ACC112 (cell line): ENCODE data around the gene CRISPLD2.

Experiments
- H2AFZ ChIP-seq: fragments of 200-600 bp; sonication (generic); one replicate; pipeline ENCODE4 v1.6.0; 2017; ENCODE audit warnings: antibody characterized with exemption, low read length; ENCODE audit not compliant: unreplicated experiment
- H3K27ac ChIP-seq: fragments of 200-600 bp; sonication (generic); 2 replicates; pipeline ENCODE4 v1.5.1; 2014; ENCODE audit warnings: low read depth, mild to moderate bottlenecking, antibody characterized with exemption, low read length, moderate library complexity
- H3K27me3 ChIP-seq: fragments of 200-600 bp; sonication (generic); 2 replicates; pipeline ENCODE4 v1.6.1; 2014; ENCODE audit warnings: mild to moderate bottlenecking, antibody characterized with exemption, low read length, moderate library complexity, mixed read lengths; ENCODE audit not compliant: insufficient read depth
- H3K36me3 ChIP-seq: fragments of 200-600 bp; sonication (generic); 2 replicates; pipeline ENCODE4 v1.6.1; 2016; ENCODE audit warnings: mild to moderate bottlenecking, antibody characterized with exemption, low read length, moderate library complexity, mixed read lengths; ENCODE audit not compliant: insufficient read depth
- H3K4me1 ChIP-seq: fragments of 200-600 bp; sonication (generic); one replicate; pipeline ENCODE4 v1.6.1; 2016; ENCODE audit warnings: low read length, mixed read lengths; ENCODE audit not compliant: insufficient read depth, unreplicated experiment, control insufficient read depth
- H3K4me3 ChIP-seq: fragments of 200-600 bp; sonication (generic); 2 replicates; pipeline ENCODE4 v1.5.1; 2014; ENCODE audit warnings: mild to moderate bottlenecking, low read depth, low read length
- H3K79me2 ChIP-seq: fragments of 200-600 bp; sonication (generic); one replicate; pipeline ENCODE4 v1.6.0; 2016; ENCODE audit warnings: low read length; ENCODE audit not compliant: control insufficient read depth, unreplicated experiment, insufficient read depth

CRISPLD2 gene

DNA sequence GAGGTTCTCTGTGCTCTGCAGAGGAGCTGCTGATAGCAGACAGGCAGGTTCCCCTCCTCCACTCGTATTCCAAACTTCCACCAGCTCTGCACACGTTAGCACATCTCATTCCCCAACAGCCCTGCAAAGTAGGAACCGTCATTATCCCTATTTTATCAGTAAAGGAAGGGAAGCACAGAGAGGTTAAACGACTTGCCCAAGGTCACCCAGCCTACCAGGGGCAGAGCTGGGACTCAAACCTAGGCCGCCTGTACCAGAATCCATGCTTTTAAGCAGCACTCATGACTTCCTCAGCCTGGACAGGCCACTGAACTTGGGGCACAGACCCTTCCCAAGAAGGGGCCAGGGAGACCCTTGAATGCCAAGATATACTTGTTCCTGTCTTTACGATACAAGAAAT, 75.2 kb downstream of the CRISPLD2 start:
- Histone ChIP-seq H3K4me1 (peaks cover 5% of the 10 kb centered on the region), H3K79me2 (no peaks in the 10 kb centered on the region), H3K27ac (no peak overlapping the region), H3K4me3 (no peak overlapping the region), H3K27me3 (no peaks in the 10 kb centered on the region), H3K36me3 (peaks cover 6% of the 10 kb centered on the region; the same call in 1 of the 2 replicates), H2AFZ (no peak overlapping the region)

- H3K27ac ChIP-seq: no peak overlapping the region
- H3K79me2 ChIP-seq: no peaks in the 10 kb centered on the region
- peaks cover 6% of the 10 kb centered on the region; the same call in 1 of the 2 replicates for H3K36me3 ChIP-seq
- H3K4me1 ChIP-seq: peaks cover 5% of the 10 kb centered on the region
- H2AFZ ChIP-seq: no peak overlapping the region
- no peak overlapping the region for H3K4me3 ChIP-seq
- H3K27me3 ChIP-seq: no peaks in the 10 kb centered on the region
Measured at GRCh38 chr16:84896847-84897246, 77.1 kb downstream of the CRISPLD2 start.

DNA sequence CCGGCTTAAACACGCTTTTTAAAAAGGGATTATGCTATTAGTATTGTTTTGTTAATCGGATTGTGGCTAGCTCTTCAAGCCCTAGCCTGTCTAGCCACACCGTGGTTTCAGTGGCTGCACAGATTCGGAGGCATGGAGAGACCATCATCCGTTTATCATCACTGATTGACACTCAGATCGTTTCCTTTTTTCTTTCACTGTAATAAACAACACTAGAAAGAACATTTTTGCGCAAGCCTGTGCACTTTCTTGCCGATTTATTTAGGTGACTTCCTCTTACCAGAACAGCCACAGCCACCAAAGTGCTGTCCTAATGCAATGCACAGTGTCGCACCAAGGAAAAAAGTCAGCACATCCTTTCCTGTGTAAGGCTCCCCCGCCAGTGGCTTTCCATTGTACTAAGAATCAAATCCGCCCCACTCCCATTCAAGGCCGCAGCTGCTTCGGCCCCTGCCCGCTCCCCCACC, 78.2 kb downstream of the CRISPLD2 start:
- Histone ChIP-seq H2AFZ (no peak overlapping the region), H3K27me3 (no peaks in the 10 kb centered on the region), H3K4me1 (peaks cover 5% of the 10 kb centered on the region), H3K4me3 (no peak overlapping the region), H3K27ac (no peak overlapping the region), H3K36me3 (peaks cover 6% of the 10 kb centered on the region; the same call in 1 of the 2 replicates), H3K79me2 (no peaks in the 10 kb centered on the region)

DNA sequence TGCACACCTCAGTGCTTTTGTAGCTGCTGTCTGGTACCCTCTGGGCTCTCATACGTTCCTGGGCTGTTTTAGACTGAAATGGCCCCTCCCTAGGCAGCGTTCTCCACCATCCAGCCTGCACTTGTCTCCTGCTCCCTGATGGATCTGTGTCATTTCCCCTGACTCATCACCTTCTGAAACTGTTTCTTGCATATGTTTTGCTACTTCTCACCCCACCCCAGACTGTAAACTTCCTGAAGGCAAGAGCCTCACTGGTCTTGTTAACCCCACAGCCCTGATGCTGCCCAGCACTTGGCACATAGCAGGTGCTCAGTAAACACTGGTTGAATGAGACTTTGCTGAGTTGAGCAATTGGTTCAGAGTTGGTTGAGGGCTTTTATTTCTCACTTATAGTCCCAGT, 78.7 kb downstream of the CRISPLD2 start:
- Histone ChIP-seq H3K27me3 (no peaks in the 10 kb centered on the region), H3K4me3 (no peak overlapping the region), H3K27ac (no peak overlapping the region), H2AFZ (no peak overlapping the region), H3K4me1 (peaks cover 4% of the 10 kb centered on the region), H3K79me2 (no peaks in the 10 kb centered on the region), H3K36me3 (peaks cover 6% of the 10 kb centered on the region; the same call in 1 of the 2 replicates)

- Histone ChIP-seq H3K4me1 (no peaks in the 10 kb centered on the region), H3K36me3 (peaks cover 6% of the 10 kb centered on the region; the same call in 1 of the 2 replicates), H3K27ac (no peak overlapping the region), H2AFZ (no peak overlapping the region), H3K4me3 (no peak overlapping the region), H3K27me3 (no peaks in the 10 kb centered on the region), H3K79me2 (no peaks in the 10 kb centered on the region)
Measured at GRCh38 chr16:84899414-84899813, 79.6 kb downstream of the CRISPLD2 start.

GRCh38 chr16:84905965-84906460, 86.2 kb downstream of the CRISPLD2 start:
- H3K36me3 ChIP-seq: no peaks in the 10 kb centered on the region
- H3K4me1 ChIP-seq: no peaks in the 10 kb centered on the region
- H3K27me3 ChIP-seq: no peaks in the 10 kb centered on the region
- no peaks in the 10 kb centered on the region for H3K79me2 ChIP-seq
- no peak overlapping the region for H2AFZ ChIP-seq
- no peak overlapping the region for H3K4me3 ChIP-seq
- no peak overlapping the region for H3K27ac ChIP-seq

GRCh38 chr16:84907051-84907450, 87.3 kb downstream of the CRISPLD2 start:
- no peaks in the 10 kb centered on the region for H3K36me3 ChIP-seq
- no peaks in the 10 kb centered on the region for H3K27me3 ChIP-seq
- no peak overlapping the region for H2AFZ ChIP-seq
- H3K4me3 ChIP-seq: no peak overlapping the region
- no peaks in the 10 kb centered on the region for H3K79me2 ChIP-seq
- H3K27ac ChIP-seq: no peak overlapping the region
- H3K4me1 ChIP-seq: no peaks in the 10 kb centered on the region

DNA sequence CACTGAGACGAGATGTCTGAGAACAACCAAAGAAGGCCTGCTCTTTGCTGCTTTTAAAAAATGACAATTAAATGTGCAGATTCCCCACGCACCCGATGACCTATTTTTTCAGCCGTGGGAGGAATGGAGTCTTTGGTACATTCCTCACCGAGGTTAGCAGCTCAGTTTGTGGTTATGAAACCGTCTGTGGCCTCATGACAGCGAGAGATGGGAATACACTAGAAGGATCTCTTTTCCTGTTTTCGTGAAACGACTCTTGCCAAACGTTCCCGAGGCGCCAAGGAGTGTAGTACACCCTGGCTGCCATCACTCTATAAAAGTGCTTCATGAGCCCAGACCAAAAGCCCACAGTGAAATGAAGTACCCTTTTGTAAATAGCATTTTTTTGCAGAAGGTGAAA, 87.8 kb downstream of the CRISPLD2 start:
- Histone ChIP-seq H3K27me3 (no peaks in the 10 kb centered on the region), H3K79me2 (no peaks in the 10 kb centered on the region), H2AFZ (no peak overlapping the region), H3K4me1 (no peaks in the 10 kb centered on the region), H3K36me3 (no peaks in the 10 kb centered on the region), H3K4me3 (no peak overlapping the region), H3K27ac (no peak overlapping the region)

DNA sequence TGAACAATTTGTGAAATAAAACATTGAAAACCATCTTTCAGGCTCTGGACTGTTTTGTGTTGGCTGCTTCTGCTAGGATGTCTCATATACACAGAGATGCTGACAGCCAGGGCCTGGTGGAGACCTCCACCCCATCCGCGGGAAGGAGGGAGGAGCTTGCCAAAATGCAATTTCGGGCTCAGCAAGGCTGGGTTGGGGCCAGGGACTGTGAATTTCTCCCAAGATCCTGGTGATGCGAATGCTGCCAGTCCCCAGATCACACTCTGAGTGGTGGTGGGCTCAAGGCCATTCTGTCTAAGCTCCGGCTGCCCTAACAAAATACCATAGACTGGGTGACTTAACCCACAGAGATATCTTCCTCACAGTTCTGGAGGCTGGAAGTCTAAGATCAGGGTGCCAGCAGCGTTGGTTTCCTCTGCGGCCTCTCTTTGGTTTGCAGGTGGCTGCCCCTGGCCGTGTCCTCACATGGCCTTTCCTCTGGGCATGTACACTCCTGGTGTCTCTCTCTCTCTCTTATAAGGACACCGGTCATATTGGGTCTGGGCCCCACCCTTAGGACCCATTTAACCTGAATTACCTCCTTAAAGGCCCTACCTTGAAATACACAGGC, 89.8 kb downstream of the CRISPLD2 start:
- Histone ChIP-seq H3K79me2 (no peaks in the 10 kb centered on the region), H3K36me3 (no peaks in the 10 kb centered on the region), H3K4me3 (no peak overlapping the region), H3K4me1 (no peaks in the 10 kb centered on the region), H2AFZ (no peak overlapping the region), H3K27ac (no peak overlapping the region), H3K27me3 (peaks cover 11% of the 10 kb centered on the region; the same call in 1 of the 2 replicates)

DNA sequence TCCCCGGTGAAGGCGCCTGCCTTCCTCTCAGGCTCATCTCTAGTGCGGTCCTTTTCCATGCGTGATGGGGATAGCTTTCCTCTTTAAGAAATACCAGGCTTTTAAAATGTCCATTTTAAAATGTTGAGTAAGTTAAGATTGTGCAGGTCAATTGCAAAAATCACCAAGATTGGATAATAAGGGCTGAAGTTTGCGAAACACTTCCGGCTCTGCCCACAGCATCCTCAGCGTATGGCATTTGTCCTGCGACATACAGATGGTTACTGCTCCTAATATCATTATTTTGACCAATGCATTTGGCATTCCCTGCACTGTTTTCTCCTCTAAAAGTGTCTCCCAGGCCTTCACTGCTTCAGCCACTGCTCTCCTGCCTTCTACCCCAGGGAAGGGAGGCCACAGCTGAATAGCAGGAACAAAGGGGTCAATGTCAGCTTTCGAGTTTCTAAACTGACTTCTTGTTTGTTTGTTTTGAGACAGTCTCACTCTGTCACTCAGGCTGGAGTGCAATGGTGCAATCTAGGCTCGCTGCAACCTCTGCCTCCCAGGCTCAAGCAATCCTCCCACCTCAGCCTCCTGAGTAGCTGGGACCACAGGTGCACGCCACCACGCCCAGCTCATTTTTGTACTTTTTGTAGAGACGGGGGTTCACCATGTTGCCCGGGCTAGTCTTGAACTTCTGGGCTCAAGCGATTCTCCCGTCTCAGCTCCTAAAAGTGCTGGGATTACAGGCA, 91.9 kb downstream of the CRISPLD2 start:
- Histone ChIP-seq H3K27me3 (peaks cover 19% of the 10 kb centered on the region), H3K27ac (no peak overlapping the region), H3K36me3 (no peaks in the 10 kb centered on the region), H2AFZ (no peak overlapping the region), H3K79me2 (no peaks in the 10 kb centered on the region), H3K4me1 (no peaks in the 10 kb centered on the region), H3K4me3 (no peak overlapping the region)

DNA sequence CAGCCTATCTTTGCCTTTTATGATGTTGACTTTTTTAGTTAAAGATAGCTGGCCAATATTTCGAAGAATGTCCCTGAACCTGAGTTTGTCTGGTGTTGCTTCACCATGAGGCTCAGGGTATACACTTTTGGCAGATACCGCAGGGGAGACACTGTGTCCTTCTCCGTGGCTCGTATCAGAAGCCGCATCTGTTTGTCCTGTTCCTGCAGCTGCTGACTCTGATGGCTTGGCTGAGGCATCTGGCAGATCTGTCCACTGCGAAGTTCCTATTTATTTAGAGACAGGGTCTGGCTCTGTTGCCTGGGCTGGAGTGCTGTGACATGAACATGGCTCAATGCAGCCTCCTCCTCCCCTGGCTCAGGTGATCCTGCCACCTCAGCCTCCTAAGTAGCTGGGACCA, 93.5 kb downstream of the CRISPLD2 start:
- H3K27ac ChIP-seq: no peak overlapping the region
- H2AFZ ChIP-seq: no peak overlapping the region
- H3K27me3 ChIP-seq: peaks cover 29% of the 10 kb centered on the region
- no peaks in the 10 kb centered on the region for H3K36me3 ChIP-seq
- no peaks in the 10 kb centered on the region for H3K4me1 ChIP-seq
- no peak overlapping the region for H3K4me3 ChIP-seq
- H3K79me2 ChIP-seq: no peaks in the 10 kb centered on the region
